HL-60/S4 (cell line): ENCODE data around the gene JAZF1.

Experiments used
- in situ Hi-C: fragments of 300-500 bp; cut with MboI; formaldehyde crosslinking; loops from 2 replicates; pipeline ENCODE4 v1.14.3; 2022; ENCODE audit warnings: low sequenced_read_pairs

JAZF1 gene

DNA sequence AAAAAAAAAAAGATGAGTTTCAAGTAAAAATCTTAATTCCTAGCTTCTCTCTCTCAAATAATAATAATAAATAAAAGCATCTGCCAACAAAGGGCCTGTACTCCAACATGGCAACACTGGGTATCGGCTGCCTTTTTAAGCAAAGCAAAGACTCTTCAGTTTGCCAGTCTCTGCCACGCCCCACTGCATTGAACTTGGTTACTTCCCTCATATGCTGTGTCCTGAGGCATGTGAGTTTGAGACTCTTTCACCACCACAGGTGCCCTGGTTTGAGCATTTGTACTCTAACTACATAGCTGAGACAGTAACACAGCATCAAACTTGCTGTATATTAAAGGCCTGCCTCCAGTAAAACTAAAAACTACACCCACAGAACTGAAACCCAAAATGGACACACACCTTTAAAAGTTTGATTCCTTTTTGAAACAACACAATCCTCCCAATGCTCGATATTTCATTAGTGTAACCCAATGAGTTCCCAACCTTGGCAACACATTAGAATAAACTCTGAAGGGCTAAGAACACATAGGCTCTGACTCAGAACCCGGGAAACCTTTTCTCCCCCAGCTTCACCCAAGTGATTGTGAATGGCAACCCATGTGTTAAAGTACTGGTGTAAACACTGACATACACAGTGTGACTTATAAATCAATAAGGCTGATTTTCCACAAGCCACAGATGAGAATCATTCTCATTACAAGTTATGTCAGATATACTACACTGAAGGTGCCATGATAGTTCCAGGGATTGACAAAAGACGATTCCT is 12.0 kb downstream of the JAZF1 start:
- in situ Hi-C loops: no loop called here

DNA sequence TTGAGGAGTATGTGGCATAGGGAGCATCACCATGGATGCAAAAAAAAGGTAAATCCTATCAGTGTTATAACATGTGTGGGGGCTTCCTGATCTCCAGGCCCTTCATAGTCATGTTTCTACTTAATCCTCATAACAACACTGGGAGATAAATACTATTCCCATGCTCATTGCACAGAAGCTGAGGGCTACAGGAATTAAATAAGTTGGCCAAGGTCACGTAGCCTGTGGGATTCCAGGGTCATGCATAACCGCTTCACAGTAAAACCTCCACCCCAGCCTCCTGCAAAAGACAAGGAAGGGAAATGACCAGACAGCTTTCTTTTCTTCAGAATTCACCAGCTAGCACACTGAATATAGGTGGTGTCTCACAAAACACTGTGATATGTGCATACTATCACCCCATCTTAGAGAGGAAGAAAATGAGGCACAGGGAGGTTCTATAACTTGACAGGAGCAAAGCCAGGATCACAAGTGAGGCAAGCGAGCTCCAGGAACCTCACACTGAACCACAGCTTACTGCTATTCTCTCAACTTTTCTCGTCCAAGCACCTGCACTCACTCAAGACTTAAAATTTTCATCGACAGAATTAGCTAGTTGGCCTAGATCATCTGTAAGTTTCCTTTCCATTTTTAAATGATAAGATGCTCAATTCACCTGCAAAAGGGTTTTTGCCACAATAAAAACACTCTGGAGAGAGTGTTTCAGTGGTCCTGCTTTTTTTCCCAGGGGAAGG is 13.4 kb downstream of the JAZF1 start:
- in situ Hi-C loops: no loop called here

- in situ Hi-C loops: no loop called here
Observed at GRCh38 chr7:28165961-28166955, 14.3 kb downstream of the JAZF1 start.

- in situ Hi-C loops: no loop called here
Observed at GRCh38 chr7:28165261-28165660, 15.3 kb downstream of the JAZF1 start.

GRCh38 chr7:28163949-28164348 is 16.6 kb downstream of the JAZF1 start:
- in situ Hi-C loops: no loop called here

DNA sequence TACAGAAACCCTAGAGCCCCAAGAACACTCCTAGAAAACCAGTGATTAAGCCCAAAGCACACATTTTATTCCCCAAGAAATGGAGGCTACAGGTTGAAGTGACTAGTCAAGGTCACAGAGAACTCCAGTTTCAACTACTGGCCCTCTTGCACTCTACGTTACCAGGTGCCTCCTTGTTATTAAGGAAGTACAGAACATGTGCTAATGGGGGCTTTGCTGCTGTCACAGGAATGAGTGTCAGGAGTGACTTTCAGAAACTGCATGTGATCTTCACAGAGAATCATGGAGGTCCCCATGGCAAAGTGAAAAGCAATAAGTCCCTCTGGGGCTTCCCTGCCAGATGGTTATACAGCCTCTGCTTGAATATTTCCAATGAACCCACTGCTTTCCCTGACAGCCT is 19.3 kb downstream of the JAZF1 start:
- in situ Hi-C loops: no loop called here

GRCh38 chr7:28160551-28160991 is 20.0 kb downstream of the JAZF1 start:
- in situ Hi-C loops: no loop called here

DNA sequence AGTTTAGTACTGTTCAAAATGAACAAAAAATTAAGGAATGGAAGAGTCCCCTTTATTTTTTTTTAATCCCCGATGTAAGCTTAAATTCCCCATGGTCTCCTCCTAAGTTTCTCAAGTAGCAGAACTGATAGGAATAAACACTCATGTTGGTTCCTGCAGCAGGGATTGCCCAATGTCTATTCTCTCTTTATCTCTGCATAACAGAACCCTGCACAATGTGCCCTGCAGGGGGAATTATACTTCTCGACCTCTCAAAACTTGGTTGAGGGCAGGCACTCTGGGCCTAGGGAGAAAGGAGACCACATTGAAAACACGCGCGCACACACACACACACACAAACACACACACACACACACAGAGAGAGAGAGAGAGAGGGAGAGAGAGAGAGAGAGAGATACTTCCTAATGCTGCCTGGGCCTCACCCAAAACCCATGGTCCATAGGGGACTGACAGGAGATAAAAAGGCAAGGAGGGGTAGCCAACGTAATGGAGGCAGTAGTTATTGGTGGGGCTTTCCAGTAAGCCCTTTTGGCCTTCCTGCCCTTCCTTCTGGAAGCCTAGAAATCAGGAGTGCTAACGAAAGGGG is 22.7 kb downstream of the JAZF1 start:
- in situ Hi-C loops: no loop called here

DNA sequence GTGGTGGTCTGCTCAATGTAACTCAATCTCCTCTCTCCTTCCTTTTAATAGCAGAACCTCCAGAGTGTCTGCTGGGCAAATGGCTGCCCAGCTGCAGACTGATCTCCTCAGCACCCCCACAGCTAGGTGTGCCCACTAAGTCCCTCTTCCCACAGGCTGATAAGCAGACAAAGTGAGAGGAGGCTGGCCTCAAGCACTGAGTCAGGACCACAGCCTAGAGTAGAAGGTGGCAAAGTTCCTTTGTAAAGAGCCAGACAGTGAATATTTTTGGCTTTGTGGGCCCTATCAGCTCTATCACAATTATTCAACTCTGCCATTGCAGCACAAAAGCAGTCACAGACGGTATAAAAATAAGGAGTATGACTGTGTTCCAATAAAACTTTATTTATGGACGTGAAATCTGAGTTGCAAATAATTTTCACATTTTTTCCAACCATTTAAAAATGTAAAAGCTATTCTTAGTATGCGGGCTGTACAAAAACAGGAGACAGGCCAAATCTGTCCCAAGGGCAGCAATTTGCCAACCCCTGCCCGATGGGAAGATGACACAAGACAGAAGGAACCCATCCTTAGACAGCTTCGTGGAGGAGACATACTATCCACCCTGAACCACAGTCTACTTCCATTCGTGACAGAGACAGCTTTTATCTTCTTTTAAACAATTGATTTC is 23.4 kb downstream of the JAZF1 start:
- in situ Hi-C loops: no loop called here

GRCh38 chr7:28156401-28156800 is 24.2 kb downstream of the JAZF1 start:
- in situ Hi-C loops: no loop called here

- in situ Hi-C loops: no loop called here
Observed at GRCh38 chr7:28155964-28156363, 24.6 kb downstream of the JAZF1 start.

DNA sequence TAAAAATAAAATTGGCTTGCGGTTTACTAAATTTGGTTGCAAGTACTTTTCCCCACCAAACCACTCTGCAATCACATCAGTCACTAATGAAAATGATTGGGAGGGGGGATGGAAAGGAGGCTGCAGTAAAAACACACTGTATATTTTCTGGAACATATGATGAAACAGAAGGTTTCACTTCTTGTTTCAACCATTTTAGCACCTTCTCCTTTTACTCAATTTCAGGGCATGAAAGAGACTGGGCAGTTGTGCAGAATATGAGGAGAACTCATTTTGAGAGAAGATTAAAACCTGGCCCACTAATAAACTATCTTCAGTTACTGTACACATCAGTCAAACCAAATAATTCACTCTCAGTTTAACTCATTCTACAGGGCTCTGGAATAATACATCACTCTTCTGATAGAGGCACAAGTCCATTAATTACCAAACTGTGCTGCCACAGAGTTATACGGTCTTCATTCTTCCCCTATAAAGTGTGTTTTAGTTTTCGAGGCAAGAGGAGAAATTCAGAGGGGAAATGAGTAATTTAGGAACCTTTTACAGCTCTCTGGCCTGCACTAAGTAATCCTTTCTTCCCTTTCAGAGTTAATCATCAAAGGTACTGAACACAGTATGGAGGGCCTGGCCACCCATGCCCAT is 25.5 kb downstream of the JAZF1 start:
- in situ Hi-C loops: no loop called here

GRCh38 chr7:28152594-28152993 is 28.0 kb downstream of the JAZF1 start:
- in situ Hi-C loops: no loop called here

DNA sequence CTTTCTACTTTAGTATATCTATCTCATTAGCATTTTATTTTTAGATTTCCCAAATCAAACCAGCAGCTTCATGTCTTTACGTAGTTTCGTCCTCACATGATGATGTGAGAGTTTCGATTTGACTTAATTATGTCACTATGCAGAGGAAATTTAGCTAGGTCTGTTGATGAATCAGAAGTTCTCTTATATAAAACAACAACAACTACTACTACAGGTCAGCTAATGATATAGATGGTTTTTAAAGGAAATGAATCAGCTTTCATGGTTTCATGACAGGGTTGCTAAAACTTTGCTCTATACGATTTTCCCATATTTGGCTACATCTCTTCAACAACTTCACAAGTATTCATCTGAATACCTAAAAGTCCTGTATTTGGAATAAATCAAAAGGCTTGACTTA is 28.6 kb downstream of the JAZF1 start:
- in situ Hi-C loops: no loop called here

GRCh38 chr7:28149291-28150101 is 31.1 kb downstream of the JAZF1 start:
- in situ Hi-C loops: no loop called here

GRCh38 chr7:28145931-28146330 is 34.7 kb downstream of the JAZF1 start:
- in situ Hi-C loops: no loop called here

DNA sequence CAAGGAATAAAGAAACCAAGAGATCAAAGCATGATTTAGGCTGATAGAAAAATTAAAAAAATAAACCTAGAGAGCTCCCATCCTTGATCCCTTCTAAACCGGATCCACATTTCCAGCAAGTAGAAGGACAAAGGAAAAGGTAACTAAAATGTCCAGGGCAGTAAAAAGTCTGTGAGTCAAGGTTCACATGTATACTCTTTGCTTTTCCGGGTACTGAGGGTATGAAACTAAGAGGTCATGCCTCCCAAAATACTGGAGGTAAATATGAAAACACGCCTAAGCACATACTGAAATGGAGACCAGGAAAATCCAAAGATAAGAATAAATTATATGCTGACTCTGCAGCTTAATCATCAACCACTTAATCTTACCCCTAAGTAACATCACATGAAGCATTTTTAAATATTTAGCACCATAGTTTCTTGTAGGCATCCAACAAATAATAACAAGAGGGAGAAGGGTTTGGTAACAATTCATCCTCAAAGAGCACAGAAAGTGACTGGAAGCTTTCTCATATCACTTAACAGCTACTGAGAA is 35.4 kb downstream of the JAZF1 start:
- in situ Hi-C loops: no loop called here

- in situ Hi-C loops: no loop called here
Observed at GRCh38 chr7:28144266-28144665, 36.3 kb downstream of the JAZF1 start.

DNA sequence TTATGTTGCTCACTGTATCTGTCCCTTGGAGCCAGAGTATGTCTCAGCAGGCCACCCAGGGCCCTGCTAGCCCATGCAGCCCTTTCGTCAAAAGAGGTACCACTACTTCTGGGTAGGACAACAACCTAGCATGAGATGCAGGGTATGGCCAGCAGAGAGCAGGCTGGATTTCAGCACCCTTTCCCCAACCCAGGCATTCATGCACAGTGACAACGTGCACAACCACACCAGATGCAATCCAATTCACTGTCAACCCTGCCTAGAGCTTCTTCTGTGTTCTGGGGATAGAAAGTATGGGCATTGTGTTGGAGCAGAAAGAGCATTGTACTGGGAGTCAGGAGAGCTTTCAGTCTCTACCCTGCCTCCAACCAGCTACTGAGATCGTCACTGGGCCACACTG is 37.9 kb downstream of the JAZF1 start:
- in situ Hi-C loops: no loop called here
